ENCODE measurements around the gene AFF4. TPM values are rescaled to one million over a fixed set of nuclear protein-coding genes. Genes with fewer than 3 reads are reported as not detected.
"Not testable (repeated sequence)": the region's sequence is repeated elsewhere in the genome, so short reads cannot be mapped to it uniquely, and the experiment has no call there.

AFF4 gene
- polyA plus RNA-seq, 1 donor from 2014 or later = 60.6 TPM

DNA sequence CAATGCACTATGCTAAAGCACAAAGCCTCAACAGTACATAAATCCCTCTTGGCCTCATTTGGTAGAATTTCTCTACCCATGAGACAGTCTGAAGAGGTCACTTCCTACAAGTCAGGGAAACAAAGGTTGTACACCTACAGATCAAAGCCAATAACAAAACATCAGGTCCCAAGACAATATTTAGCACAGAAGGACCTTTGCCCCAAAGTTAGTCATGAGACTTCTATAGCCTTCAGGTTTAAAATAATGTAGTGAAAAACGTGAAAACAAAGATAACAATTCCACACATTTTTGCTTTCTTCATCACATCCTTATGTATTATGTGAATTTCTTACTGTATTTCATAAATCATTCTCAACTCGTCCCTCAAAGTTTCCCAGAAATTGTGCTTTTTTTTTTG lies 15.8 kb downstream of the AFF4 start:
- Histone ChIP-seq H3K27ac (ENCODE audit: low read length) (no peak overlapping the region), H3K4me3 (ENCODE audit: low read length) (no peak overlapping the region), H3K27me3 (ENCODE audit: insufficient read depth, low read depth, low read length) (no peaks in the 10 kb centered on the region), H2AFZ (ENCODE audit: low read depth, low read length) (no peak overlapping the region), H3K79me2 (replicated peaks; ENCODE audit: insufficient read depth, low read length) (peaks cover 75% of the 10 kb centered on the region), H3F3A (ENCODE audit: insufficient read depth, low read length, poor library complexity, severe bottlenecking) (no peaks in the 10 kb centered on the region), H3K9me3 (ENCODE audit: low read length) (no peaks in the 10 kb centered on the region), H3K36me3 (ENCODE audit: insufficient read depth, low read length) (no peaks in the 10 kb centered on the region), H3K4me2 (ENCODE audit: low read length) (no peak overlapping the region), H3K9me2 (ENCODE audit: insufficient read depth, low read length) (no peaks in the 10 kb centered on the region), H4K20me1 (ENCODE audit: insufficient read depth) (peaks cover 6% of the 10 kb centered on the region), H3K9ac (ENCODE audit: low read length) (no peak overlapping the region)
- TF ChIP-seq TAF1 (IDR thresholded peaks at IDR 0.05; ENCODE audit: low read depth) (no peak), RAD21 (conservative IDR thresholded peaks at IDR 0.05) (no peak), SMC3 (conservative IDR thresholded peaks at IDR 0.05; ENCODE audit: poor library complexity) (no peak), POLR2AphosphoS5 (IDR thresholded peaks at IDR 0.05) (no peak), MXI1 (conservative IDR thresholded peaks at IDR 0.05; ENCODE audit: poor library complexity, severe bottlenecking) (no peak), EZH2 (IDR thresholded peaks at IDR 0.05; ENCODE audit: borderline replicate concordance, insufficient read depth, low read length, poor library complexity, severe bottlenecking) (no peak)
- TF ChIP-seq, protein P1, sequence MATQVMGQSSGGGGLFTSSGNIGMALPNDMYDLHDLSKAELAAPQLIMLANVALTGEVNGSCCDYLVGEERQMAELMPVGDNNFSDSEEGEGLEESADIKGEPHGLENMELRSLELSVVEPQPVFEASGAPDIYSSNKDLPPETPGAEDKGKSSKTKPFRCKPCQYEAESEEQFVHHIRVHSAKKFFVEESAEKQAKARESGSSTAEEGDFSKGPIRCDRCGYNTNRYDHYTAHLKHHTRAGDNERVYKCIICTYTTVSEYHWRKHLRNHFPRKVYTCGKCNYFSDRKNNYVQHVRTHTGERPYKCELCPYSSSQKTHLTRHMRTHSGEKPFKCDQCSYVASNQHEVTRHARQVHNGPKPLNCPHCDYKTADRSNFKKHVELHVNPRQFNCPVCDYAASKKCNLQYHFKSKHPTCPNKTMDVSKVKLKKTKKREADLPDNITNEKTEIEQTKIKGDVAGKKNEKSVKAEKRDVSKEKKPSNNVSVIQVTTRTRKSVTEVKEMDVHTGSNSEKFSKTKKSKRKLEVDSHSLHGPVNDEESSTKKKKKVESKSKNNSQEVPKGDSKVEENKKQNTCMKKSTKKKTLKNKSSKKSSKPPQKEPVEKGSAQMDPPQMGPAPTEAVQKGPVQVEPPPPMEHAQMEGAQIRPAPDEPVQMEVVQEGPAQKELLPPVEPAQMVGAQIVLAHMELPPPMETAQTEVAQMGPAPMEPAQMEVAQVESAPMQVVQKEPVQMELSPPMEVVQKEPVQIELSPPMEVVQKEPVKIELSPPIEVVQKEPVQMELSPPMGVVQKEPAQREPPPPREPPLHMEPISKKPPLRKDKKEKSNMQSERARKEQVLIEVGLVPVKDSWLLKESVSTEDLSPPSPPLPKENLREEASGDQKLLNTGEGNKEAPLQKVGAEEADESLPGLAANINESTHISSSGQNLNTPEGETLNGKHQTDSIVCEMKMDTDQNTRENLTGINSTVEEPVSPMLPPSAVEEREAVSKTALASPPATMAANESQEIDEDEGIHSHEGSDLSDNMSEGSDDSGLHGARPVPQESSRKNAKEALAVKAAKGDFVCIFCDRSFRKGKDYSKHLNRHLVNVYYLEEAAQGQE (IDR thresholded peaks at IDR 0.05; ENCODE audit: borderline replicate concordance) = no peak

DNA sequence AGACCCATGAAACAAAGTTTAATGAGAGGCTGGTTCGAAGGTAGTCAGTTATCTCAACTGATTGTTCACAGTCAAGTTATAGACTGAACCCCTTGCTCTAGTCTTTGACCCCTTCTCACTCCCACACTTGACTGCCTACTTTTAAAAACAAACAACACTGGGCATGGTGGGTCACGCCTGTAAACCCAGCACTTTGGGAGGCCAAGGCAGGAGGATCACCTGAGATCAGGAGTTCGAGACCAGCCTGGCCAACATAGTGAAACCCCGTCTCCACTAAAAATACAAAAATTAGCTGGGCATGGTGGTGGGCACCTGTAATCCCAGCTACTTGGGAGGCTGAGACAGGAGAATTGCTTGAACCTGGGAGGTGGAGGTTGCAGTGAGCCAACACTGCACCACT lies 18.1 kb downstream of the AFF4 start:
- H3K4me2 ChIP-seq (ENCODE audit: low read length); H3K27me3 ChIP-seq (ENCODE audit: insufficient read depth, low read depth, low read length); H3K9me3 ChIP-seq (ENCODE audit: low read length); H3K36me3 ChIP-seq (ENCODE audit: insufficient read depth, low read length); H3K9me2 ChIP-seq (ENCODE audit: insufficient read depth, low read length); H3F3A ChIP-seq (ENCODE audit: insufficient read depth, low read length, poor library complexity, severe bottlenecking); H4K20me1 ChIP-seq (ENCODE audit: insufficient read depth); H3K4me3 ChIP-seq (ENCODE audit: low read length); H2AFZ ChIP-seq (ENCODE audit: low read depth, low read length); H3K9ac ChIP-seq (ENCODE audit: low read length); H3K27ac ChIP-seq (ENCODE audit: low read length): not testable (repeated sequence)
- peaks cover 72% of the 10 kb centered on the region for H3K79me2 ChIP-seq (replicated peaks; ENCODE audit: insufficient read depth, low read length)

DNA sequence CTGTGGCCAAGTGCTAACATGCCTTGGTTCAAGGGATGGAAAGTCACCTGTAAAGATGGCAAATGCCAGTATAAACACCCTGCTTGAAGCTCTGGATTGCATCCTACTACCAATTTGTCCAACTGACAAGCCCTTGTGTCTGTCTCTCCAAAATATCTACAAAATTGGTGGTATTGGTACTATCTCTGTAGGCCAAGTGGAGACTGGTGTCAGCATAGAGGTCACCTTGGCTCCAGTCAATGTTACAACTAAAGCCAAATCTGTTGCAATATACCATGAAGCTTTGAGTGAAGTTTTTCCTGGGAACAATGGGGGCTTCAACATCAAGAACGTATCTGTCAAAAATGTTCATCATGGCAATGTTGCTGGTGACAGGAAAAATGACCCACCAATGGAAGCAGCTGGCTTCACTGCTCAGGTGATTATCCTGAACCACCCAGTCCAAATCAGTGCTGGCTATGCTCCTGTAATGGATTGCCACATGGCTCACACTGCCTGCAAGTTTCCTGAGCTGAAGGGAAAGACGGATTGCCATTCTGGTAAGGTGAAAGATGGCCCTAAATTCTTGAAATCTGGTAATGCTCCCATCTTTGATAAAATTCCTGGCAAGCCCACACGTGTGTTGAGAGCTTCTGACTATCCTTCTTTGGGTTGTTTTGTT lies 19.9 kb downstream of the AFF4 start:
- no peak overlapping the region for H3K9ac ChIP-seq (ENCODE audit: low read length)
- no peaks in the 10 kb centered on the region for H3K9me2 ChIP-seq (ENCODE audit: insufficient read depth, low read length)
- H3K4me2 ChIP-seq (ENCODE audit: low read length) = no peak overlapping the region
- peaks cover 3% of the 10 kb centered on the region for H4K20me1 ChIP-seq (ENCODE audit: insufficient read depth)
- H3K4me3 ChIP-seq (ENCODE audit: low read length) = no peak overlapping the region
- no peak overlapping the region for H2AFZ ChIP-seq (ENCODE audit: low read depth, low read length)
- peaks cover 70% of the 10 kb centered on the region for H3K79me2 ChIP-seq (replicated peaks; ENCODE audit: insufficient read depth, low read length)
- no peaks in the 10 kb centered on the region for H3K9me3 ChIP-seq (ENCODE audit: low read length)
- H3K27me3 ChIP-seq (ENCODE audit: insufficient read depth, low read depth, low read length) = no peaks in the 10 kb centered on the region
- no peaks in the 10 kb centered on the region for H3F3A ChIP-seq (ENCODE audit: insufficient read depth, low read length, poor library complexity, severe bottlenecking)
- TF ChIP-seq, protein P1 (IDR thresholded peaks at IDR 0.05; ENCODE audit: borderline replicate concordance) = no peak
- TF ChIP-seq EZH2 (IDR thresholded peaks at IDR 0.05; ENCODE audit: borderline replicate concordance, insufficient read depth, low read length, poor library complexity, severe bottlenecking) = no peak
- no peak for TF ChIP-seq POLR2AphosphoS5 (IDR thresholded peaks at IDR 0.05)
- TF ChIP-seq, protein P2, sequence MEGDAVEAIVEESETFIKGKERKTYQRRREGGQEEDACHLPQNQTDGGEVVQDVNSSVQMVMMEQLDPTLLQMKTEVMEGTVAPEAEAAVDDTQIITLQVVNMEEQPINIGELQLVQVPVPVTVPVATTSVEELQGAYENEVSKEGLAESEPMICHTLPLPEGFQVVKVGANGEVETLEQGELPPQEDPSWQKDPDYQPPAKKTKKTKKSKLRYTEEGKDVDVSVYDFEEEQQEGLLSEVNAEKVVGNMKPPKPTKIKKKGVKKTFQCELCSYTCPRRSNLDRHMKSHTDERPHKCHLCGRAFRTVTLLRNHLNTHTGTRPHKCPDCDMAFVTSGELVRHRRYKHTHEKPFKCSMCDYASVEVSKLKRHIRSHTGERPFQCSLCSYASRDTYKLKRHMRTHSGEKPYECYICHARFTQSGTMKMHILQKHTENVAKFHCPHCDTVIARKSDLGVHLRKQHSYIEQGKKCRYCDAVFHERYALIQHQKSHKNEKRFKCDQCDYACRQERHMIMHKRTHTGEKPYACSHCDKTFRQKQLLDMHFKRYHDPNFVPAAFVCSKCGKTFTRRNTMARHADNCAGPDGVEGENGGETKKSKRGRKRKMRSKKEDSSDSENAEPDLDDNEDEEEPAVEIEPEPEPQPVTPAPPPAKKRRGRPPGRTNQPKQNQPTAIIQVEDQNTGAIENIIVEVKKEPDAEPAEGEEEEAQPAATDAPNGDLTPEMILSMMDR (IDR thresholded peaks at IDR 0.05; ENCODE audit: poor library complexity, severe bottlenecking) = no peak
- TF ChIP-seq EP300 (conservative IDR thresholded peaks at IDR 0.05; ENCODE audit: poor library complexity, severe bottlenecking) = no peak
- TF ChIP-seq RAD21 (conservative IDR thresholded peaks at IDR 0.05) = no peak
- no peak for TF ChIP-seq MXI1 (conservative IDR thresholded peaks at IDR 0.05; ENCODE audit: poor library complexity, severe bottlenecking)
- TF ChIP-seq SMC3 (conservative IDR thresholded peaks at IDR 0.05; ENCODE audit: poor library complexity) = no peak
- no peak for TF ChIP-seq TAF1 (IDR thresholded peaks at IDR 0.05; ENCODE audit: low read depth)
- no peaks in the 10 kb centered on the region for H3K36me3 ChIP-seq (ENCODE audit: insufficient read depth, low read length)
- no peak overlapping the region for H3K27ac ChIP-seq (ENCODE audit: low read length)

Measured in neural cell (in vitro differentiated cells).